Mesothelial cell of epicardium (in vitro differentiated cells): ENCODE measurements around the gene RSBN1L. TPM values are rescaled to one million over a fixed set of nuclear protein-coding genes. Genes with fewer than 3 reads are reported as not detected.

Experiments
- DNase-seq, 2 experiments: peaks; one replicate each; pipeline ENCODE4 v3.0.0; 2021; ENCODE audit warnings: low spot score in 2 of 2; ENCODE audit not compliant: unreplicated experiment in 2 of 2
- H3K27ac Mint-ChIP-seq: 2 replicates; pipeline ENCODE4 v1.8.0; 2021; ENCODE audit warnings: mixed read lengths
- H3K27me3 Mint-ChIP-seq: 2 replicates; pipeline ENCODE4 v1.8.0; 2021; ENCODE audit warnings: low read depth, mixed read lengths
- H3K36me3 Mint-ChIP-seq: 2 replicates; pipeline ENCODE4 v1.8.0; 2021; ENCODE audit warnings: mixed read lengths
- H3K4me1 Mint-ChIP-seq: 2 replicates; pipeline ENCODE4 v1.8.0; 2021; ENCODE audit warnings: mixed read lengths
- H3K4me3 Mint-ChIP-seq: 2 replicates; pipeline ENCODE4 v1.8.0; 2021; ENCODE audit warnings: mild to moderate bottlenecking, moderate library complexity, mixed read lengths
- H3K9me3 Mint-ChIP-seq: 2 replicates; pipeline ENCODE4 v1.8.0; 2021; ENCODE audit warnings: mixed read lengths
- total RNA-seq: library from RNA; stranded (reverse); gene quantifications from 3 replicates; pipeline ENCODE4 v1.2.1, GENCODE V29; 2021
- TF ChIP-seq, protein P1 (sequence below): fragments of 200-600 bp; sonication (generic); IDR thresholded peaks from one replicate; pipeline ENCODE4 v1.5.0; 2021; ENCODE audit warnings: antibody characterized with exemption; ENCODE audit not compliant: unreplicated experiment

Gene RSBN1L
- total RNA-seq, 1 donor from 2014 or later, result 26.7 TPM

DNA sequence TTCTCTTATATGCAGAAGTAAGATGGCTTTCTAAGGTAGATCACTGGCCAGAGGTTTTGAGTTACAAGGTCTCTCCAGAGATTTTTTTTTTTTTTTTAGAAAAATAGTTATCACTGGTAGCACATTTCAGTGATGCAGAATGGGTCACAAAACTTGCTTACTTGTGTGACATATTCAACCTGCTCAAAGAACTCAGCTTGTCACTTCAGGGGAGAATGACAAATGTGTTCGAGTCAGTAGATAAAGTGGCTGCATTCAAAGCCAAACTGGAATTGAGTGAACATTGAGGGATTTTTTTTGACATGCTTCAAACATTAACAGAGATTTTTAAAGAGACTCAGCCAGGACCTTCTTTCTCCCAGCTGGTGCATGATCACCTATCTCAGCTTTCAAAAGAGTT lies 135.7 kb downstream of the RSBN1L start:
- DNase-seq, result no peak
- Mint-ChIP-seq H3K4me3 (no peak overlapping the region), H3K4me1 (peaks cover 13% of the 10 kb centered on the region), H3K27me3 (no peaks in the 10 kb centered on the region), H3K27ac (no peak overlapping the region), H3K9me3 (peaks cover 7% of the 10 kb centered on the region), H3K36me3 (peaks cover 7% of the 10 kb centered on the region)
- TF ChIP-seq, protein P1, sequence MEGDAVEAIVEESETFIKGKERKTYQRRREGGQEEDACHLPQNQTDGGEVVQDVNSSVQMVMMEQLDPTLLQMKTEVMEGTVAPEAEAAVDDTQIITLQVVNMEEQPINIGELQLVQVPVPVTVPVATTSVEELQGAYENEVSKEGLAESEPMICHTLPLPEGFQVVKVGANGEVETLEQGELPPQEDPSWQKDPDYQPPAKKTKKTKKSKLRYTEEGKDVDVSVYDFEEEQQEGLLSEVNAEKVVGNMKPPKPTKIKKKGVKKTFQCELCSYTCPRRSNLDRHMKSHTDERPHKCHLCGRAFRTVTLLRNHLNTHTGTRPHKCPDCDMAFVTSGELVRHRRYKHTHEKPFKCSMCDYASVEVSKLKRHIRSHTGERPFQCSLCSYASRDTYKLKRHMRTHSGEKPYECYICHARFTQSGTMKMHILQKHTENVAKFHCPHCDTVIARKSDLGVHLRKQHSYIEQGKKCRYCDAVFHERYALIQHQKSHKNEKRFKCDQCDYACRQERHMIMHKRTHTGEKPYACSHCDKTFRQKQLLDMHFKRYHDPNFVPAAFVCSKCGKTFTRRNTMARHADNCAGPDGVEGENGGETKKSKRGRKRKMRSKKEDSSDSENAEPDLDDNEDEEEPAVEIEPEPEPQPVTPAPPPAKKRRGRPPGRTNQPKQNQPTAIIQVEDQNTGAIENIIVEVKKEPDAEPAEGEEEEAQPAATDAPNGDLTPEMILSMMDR, result no peak

Other genes with a start within 250 kb of the RSBN1L start
- 103 to 118 TPM (median 114 TPM) in 3 replicates for gene PTPN12, start 159.2 kb upstream of the RSBN1L start, total RNA-seq
- 14.2 to 17.2 TPM (median 16.5 TPM) in 3 replicates for gene TMEM60, start 102.0 kb downstream of the RSBN1L start, total RNA-seq
- gene PHTF2, start 102.3 kb downstream of the RSBN1L start, total RNA-seq, result 36.1 to 38.2 TPM (median 37.5 TPM) in 3 replicates